ENCODE measurements around the gene RNF151.

The RNF151 gene

GRCh38 chr16:1976216-1976520, 9.5 kb downstream of the RNF151 start:
- no peaks in the 10 kb centered on the region for H3K9me3 ChIP-seq (ENCODE audit: low read length)
- H3K27me3 ChIP-seq (ENCODE audit: control insufficient read depth in 1 of 2, insufficient read depth in 2 of 2, low read length in 2 of 2): peaks cover 10 to 47% of the 10 kb centered on the region in 2 donors
- no peak overlapping the region for H3K9ac ChIP-seq (ENCODE audit: low read length)
- H3K36me3 ChIP-seq (ENCODE audit: insufficient read depth, low read length): peaks cover 34% of the 10 kb centered on the region
- H3K4me3 ChIP-seq (ENCODE audit: low read depth in 1 of 2, low read length in 2 of 2): no peak overlapping the region
- H3K27ac ChIP-seq (ENCODE audit: low read depth, low read length): no peak overlapping the region
- H3K4me1 ChIP-seq (ENCODE audit: insufficient read depth, low read length): peaks cover 15% of the 10 kb centered on the region

- H3K27me3 ChIP-seq (ENCODE audit: control insufficient read depth in 1 of 2, insufficient read depth in 2 of 2, low read length in 2 of 2): peaks cover 20 to 57% of the 10 kb centered on the region in 2 donors
- H3K9me3 ChIP-seq (ENCODE audit: low read length): no peaks in the 10 kb centered on the region
- no peak overlapping the region for H3K9ac ChIP-seq (ENCODE audit: low read length)
- H3K27ac ChIP-seq (ENCODE audit: low read depth, low read length): no peak overlapping the region
- H3K4me1 ChIP-seq (ENCODE audit: insufficient read depth, low read length): peaks cover 14% of the 10 kb centered on the region
- H3K4me3 ChIP-seq (ENCODE audit: low read depth in 1 of 2, low read length in 2 of 2): no peak overlapping the region
- H3K36me3 ChIP-seq (ENCODE audit: insufficient read depth, low read length): peaks cover 34% of the 10 kb centered on the region
These were observed 10.6 kb downstream of the RNF151 start for GRCh38 chr16:1976951-1977874.

GRCh38 chr16:1977875-1978268, 11.2 kb downstream of the RNF151 start:
- no peak overlapping the region for H3K4me3 ChIP-seq (ENCODE audit: low read depth in 1 of 2, low read length in 2 of 2)
- no peaks in the 10 kb centered on the region for H3K9me3 ChIP-seq (ENCODE audit: low read length)
- H3K27me3 ChIP-seq (ENCODE audit: control insufficient read depth in 1 of 2, insufficient read depth in 2 of 2, low read length in 2 of 2): peaks cover 22 to 64% of the 10 kb centered on the region in 2 donors
- peaks cover 34% of the 10 kb centered on the region for H3K36me3 ChIP-seq (ENCODE audit: insufficient read depth, low read length)
- no peak overlapping the region for H3K27ac ChIP-seq (ENCODE audit: low read depth, low read length)
- peaks cover 8% of the 10 kb centered on the region for H3K4me1 ChIP-seq (ENCODE audit: insufficient read depth, low read length)
- H3K9ac ChIP-seq (ENCODE audit: low read length): no peak overlapping the region

GRCh38 chr16:1978476-1979120, 11.9 kb downstream of the RNF151 start:
- peaks cover 34% of the 10 kb centered on the region for H3K36me3 ChIP-seq (ENCODE audit: insufficient read depth, low read length)
- no peak overlapping the region for H3K9ac ChIP-seq (ENCODE audit: low read length)
- no peaks in the 10 kb centered on the region for H3K9me3 ChIP-seq (ENCODE audit: low read length)
- H3K4me1 ChIP-seq (ENCODE audit: insufficient read depth, low read length): peaks cover 5% of the 10 kb centered on the region
- peaks cover 22 to 67% of the 10 kb centered on the region in 2 donors for H3K27me3 ChIP-seq (ENCODE audit: control insufficient read depth in 1 of 2, insufficient read depth in 2 of 2, low read length in 2 of 2)
- H3K4me3 ChIP-seq (ENCODE audit: low read depth in 1 of 2, low read length in 2 of 2): no peak overlapping the region
- no peak overlapping the region for H3K27ac ChIP-seq (ENCODE audit: low read depth, low read length)

- Histone ChIP-seq H3K27ac (ENCODE audit: low read depth, low read length) (no peak overlapping the region), H3K36me3 (ENCODE audit: insufficient read depth, low read length) (peaks cover 32% of the 10 kb centered on the region), H3K4me1 (ENCODE audit: insufficient read depth, low read length) (peaks cover 5% of the 10 kb centered on the region), H3K9me3 (ENCODE audit: low read length) (no peaks in the 10 kb centered on the region), H3K4me3 (ENCODE audit: low read depth in 1 of 2, low read length in 2 of 2) (no peak overlapping the region), H3K9ac (ENCODE audit: low read length) (no peak overlapping the region), H3K27me3 (ENCODE audit: control insufficient read depth in 1 of 2, insufficient read depth in 2 of 2, low read length in 2 of 2) (peaks cover 22 to 67% of the 10 kb centered on the region in 2 donors)
These were observed 12.8 kb downstream of the RNF151 start for GRCh38 chr16:1979271-1980029.

- H3K27ac ChIP-seq (ENCODE audit: low read depth, low read length): no peak overlapping the region
- H3K9me3 ChIP-seq (ENCODE audit: low read length): no peaks in the 10 kb centered on the region
- H3K4me3 ChIP-seq (ENCODE audit: low read depth in 1 of 2, low read length in 2 of 2): no peak overlapping the region
- H3K9ac ChIP-seq (ENCODE audit: low read length): no peak overlapping the region
- peaks cover 11% of the 10 kb centered on the region for H3K4me1 ChIP-seq (ENCODE audit: insufficient read depth, low read length)
- H3K36me3 ChIP-seq (ENCODE audit: insufficient read depth, low read length): peaks cover 24% of the 10 kb centered on the region
- H3K27me3 ChIP-seq (ENCODE audit: control insufficient read depth in 1 of 2, insufficient read depth in 2 of 2, low read length in 2 of 2): peaks cover 22 to 67% of the 10 kb centered on the region in 2 donors
These were observed 13.5 kb downstream of the RNF151 start for GRCh38 chr16:1980030-1980769.

GRCh38 chr16:1980770-1981087, 14.1 kb downstream of the RNF151 start:
- H3K4me1 ChIP-seq (ENCODE audit: insufficient read depth, low read length): peaks cover 14% of the 10 kb centered on the region
- H3K9me3 ChIP-seq (ENCODE audit: low read length): no peaks in the 10 kb centered on the region
- peaks cover 22 to 67% of the 10 kb centered on the region in 2 donors for H3K27me3 ChIP-seq (ENCODE audit: control insufficient read depth in 1 of 2, insufficient read depth in 2 of 2, low read length in 2 of 2)
- H3K4me3 ChIP-seq (ENCODE audit: low read depth in 1 of 2, low read length in 2 of 2): no peak overlapping the region
- H3K36me3 ChIP-seq (ENCODE audit: insufficient read depth, low read length): peaks cover 20% of the 10 kb centered on the region
- no peak overlapping the region for H3K27ac ChIP-seq (ENCODE audit: low read depth, low read length)
- no peak overlapping the region for H3K9ac ChIP-seq (ENCODE audit: low read length)

- H3K4me1 ChIP-seq (ENCODE audit: insufficient read depth, low read length): peaks cover 14% of the 10 kb centered on the region
- H3K27me3 ChIP-seq (ENCODE audit: control insufficient read depth in 1 of 2, insufficient read depth in 2 of 2, low read length in 2 of 2): peaks cover 19 to 62% of the 10 kb centered on the region in 2 donors
- no peak within 1 kb of the TSS for H3K27ac ChIP-seq (ENCODE audit: low read depth, low read length)
- H3K9ac ChIP-seq (ENCODE audit: low read length): no peak within 1 kb of the TSS
- H3K36me3 ChIP-seq (ENCODE audit: insufficient read depth, low read length): peaks cover 20% of the 10 kb centered on the region
- H3K4me3 ChIP-seq (ENCODE audit: low read depth in 1 of 2, low read length in 2 of 2): no peak within 1 kb of the TSS
- no peaks in the 10 kb centered on the region for H3K9me3 ChIP-seq (ENCODE audit: low read length)
These were observed 14.8 kb downstream of the RNF151 start, which contains the start of gene NOXO1 for GRCh38 chr16:1981398-1981836. TSS of gene NOXO1 (minus strand) at chr16:1981469. CDS start at chr16:1981179, 290 bp downstream.

- no peak overlapping the region for H3K4me3 ChIP-seq (ENCODE audit: low read depth in 1 of 2, low read length in 2 of 2)
- H3K27ac ChIP-seq (ENCODE audit: low read depth, low read length): no peak overlapping the region
- H3K27me3 ChIP-seq (ENCODE audit: control insufficient read depth in 1 of 2, insufficient read depth in 2 of 2, low read length in 2 of 2): peaks cover 19 to 60% of the 10 kb centered on the region in 2 donors
These were observed 15.4 kb downstream of the RNF151 start for GRCh38 chr16:1982013-1982433.

GRCh38 chr16:1982991-1983543, 16.4 kb downstream of the RNF151 start:
- Histone ChIP-seq H3K9me3 (ENCODE audit: low read length) (no peaks in the 10 kb centered on the region), H3K27ac (ENCODE audit: low read depth, low read length) (no peak overlapping the region), H3K4me1 (ENCODE audit: insufficient read depth, low read length) (peaks cover 14% of the 10 kb centered on the region), H3K36me3 (ENCODE audit: insufficient read depth, low read length) (peaks cover 15% of the 10 kb centered on the region), H3K9ac (ENCODE audit: low read length) (no peak overlapping the region), H3K4me3 (ENCODE audit: low read depth in 1 of 2, low read length in 2 of 2) (peak overlapping the region; percentile 61 to 87), H3K27me3 (ENCODE audit: control insufficient read depth in 1 of 2, insufficient read depth in 2 of 2, low read length in 2 of 2) (peaks cover 19 to 50% of the 10 kb centered on the region in 2 donors)

More at GRCh38 chr16:1982013-1982433, 15.4 kb downstream of the RNF151 start:
- Histone ChIP-seq H3K9ac (ENCODE audit: low read length) (no peak overlapping the region), H3K36me3 (ENCODE audit: insufficient read depth, low read length) (peaks cover 20% of the 10 kb centered on the region), H3K9me3 (ENCODE audit: low read length) (no peaks in the 10 kb centered on the region), H3K4me1 (ENCODE audit: insufficient read depth, low read length) (peaks cover 14% of the 10 kb centered on the region)

All from muscle layer of colon (tissue), 2 donors.